NCI-H1105 (cell line): ENCODE results near the gene COBL.
A peak's percentile ranks its signal among the peaks of the same experiment; 100 is the strongest.

ENCODE experiments used
- DNase-seq: peaks from one replicate; lab custom pipeline; 2025; lab: John Stamatoyannopoulos, UW

COBL gene

DNA sequence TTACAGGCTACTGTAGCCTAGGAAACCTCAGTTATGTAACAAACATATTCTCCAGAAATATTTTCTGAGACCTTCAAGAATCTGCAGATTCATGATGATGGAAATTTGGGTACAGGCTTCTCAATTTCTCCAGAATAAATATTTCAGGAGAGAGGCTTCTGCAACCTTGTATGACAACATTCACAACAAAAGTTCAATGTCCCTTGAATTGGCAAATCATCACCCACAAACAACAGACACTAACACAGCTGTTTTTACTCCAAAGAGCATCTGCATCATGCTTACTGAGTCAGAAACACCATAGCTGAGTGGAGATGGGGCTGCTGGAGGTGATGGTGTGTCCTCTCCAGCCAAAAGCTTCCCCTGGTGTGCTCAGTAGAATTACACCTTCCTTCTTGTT, 9.3 kb upstream of the COBL start:
- no peak for DNase-seq

DNA sequence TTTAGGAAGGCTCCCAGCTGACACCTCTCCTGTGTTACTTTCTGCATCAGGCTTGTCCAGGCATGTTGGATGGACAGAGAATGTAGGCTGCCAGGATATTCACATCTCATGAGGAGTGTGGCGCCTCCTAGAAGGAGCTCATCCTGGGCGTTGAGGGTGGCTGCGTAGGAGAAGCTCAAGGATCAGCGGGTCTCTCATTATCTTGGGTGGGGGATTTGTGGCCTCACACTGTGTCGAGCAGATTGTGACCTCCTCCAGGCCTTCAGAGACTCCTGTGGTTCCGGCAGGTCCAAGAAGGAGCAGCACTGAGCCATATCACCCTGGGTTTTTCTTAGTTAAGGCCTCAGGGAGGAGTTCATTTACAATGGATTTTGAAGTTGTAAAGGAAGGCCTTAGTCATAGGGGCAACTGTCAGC, 8.7 kb upstream of the COBL start:
- no peak for DNase-seq

DNA sequence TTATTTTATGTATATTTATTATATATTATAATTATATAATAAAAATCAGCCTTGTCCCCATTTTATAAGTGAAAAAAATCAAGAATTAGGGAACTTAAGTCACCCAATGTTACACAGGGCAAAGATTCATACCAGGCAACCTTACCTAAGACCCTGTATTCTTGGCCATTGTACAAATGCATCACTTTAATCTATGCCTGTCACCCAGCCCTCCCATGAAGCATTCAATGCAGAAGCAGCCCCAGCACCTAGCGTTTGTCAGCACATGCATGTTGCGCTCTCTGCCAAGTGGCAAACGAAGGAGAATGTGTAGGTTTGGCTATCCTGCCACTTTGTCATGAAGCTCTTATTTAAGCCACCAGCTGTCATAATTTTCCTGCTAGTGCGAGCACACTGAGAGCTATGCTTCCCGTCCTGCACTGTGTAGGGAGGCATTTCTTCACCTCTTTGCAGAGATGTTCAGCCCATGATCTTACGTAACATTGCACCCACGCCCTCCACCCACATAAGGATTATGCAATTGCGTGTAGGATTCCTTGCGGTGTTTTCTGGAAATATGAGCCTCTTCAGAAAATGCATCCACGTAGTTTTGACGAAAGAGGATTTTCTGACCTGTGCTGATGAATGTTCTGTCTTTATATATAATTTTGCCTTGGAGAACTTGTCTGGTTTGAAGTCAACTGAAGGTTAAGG, 7.7 kb upstream of the COBL start:
- no peak for DNase-seq

DNA sequence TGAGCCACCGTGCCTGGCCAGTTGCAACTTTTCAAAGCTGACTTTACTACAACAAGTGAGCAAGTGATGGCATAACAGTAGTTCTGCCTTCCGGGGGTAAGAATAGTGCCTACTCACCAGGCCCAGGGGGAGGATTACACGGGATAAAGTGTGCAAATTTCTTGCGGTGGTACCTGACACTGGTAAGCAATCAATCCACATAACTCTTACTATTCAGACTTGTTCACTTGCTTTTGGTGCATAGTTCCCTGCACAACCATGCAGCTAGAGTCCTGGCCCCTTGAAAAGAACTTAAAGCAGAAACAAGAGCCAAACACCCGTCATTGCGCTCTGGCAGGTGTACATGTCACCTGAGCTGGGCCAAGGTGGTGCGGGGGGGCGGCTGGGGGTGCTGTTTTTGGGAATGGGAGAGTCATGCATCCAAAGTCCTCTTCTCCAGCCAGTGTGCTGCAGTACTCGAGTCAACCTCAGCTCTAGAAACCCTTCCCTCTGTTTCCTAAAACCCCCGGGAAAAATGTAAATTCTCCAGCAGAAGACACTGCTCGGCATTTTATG, 5.4 kb upstream of the COBL start:
- DNase-seq = no peak

DNA sequence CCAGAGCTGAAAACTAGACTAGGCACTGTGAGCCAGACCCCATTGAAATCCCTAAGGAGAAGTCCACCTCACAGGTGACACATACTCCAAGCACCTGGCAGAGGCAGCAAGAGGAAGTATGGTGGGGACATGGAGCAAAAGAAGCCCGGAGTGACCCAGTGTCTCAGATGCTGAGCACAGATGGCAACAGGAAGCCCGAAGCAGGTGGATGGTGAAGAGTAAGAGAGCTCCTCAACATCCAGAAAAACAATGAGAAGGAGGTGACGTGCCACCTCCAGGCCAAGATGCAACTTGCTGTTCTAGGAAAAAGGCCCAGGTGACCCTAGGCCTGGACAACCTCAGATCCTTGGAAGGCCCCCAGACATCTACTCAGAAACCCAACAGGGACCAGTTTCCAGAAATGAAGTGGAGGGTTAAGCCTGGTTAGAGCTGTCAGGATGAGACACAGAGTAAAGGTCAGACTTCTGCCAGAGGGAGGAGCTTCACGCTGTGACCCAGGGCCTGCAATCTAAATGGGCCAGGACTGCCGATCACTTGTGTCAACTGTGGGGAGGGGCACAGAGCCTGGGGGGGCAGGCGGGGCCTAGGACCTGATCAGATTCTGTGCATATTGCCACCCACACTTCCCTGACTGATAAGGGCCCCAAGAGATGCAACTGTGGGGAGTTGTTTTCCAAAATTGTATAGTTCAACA, 2.4 kb upstream of the COBL start:
- DNase-seq = no peak

DNA sequence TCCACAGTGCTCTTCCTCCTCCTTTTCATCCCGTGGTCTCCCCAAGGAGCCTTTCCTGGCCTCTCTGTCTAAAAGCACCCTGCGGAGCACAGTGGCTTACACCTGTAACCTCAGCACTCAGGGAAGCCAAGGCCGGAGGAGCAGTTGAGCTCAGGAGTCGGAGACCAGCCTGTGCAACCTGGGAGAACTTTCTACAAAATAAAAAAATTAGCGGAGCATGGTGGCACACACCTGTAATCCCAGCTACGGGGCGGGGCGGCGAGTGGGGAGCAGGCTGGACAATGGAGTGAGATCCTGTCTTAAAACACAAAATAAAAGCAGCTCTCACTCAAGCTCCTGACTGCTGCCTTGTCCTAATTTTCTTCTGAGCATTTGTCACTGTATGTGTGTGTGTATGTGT, 1.4 kb upstream of the COBL start:
- no peak for DNase-seq

DNA sequence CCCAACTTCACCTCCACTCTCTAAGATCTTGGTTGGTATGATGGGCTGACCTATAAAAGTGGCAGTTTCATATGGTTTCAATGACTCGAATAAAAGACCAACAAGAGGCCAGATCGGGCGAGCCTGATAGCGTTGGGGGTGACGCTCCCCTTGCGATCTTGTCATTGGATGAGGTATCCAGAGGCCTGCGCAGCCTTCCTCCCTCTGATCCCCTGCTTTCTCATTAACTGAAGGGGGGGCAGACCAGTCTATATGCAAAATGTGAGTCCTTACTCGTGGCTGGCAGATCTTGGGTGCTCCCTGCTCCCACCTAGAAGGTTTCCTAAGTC, 937 bp upstream of the COBL start:
- no peak for DNase-seq

DNA sequence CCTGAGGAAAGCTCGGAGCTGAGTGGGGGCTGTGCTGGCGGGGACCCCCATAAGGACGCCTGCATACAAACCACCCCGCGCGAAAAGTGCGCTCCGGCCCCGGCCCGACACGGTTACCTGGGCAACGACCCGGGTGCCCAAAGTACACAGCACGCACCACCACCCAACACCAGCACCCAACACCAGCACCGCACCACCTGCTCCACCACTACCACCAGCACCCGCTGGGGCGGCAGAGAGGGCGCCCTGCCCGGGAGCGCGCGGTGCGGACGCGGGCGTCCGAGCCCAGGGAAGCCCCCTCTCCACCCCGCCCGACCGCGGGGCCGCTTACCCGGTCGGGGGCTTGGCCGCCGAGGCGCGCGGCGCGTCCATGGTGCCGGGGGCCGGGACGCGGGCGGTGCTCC, 345 bp downstream of the COBL start:
- peak; percentile 35 for DNase-seq

DNA sequence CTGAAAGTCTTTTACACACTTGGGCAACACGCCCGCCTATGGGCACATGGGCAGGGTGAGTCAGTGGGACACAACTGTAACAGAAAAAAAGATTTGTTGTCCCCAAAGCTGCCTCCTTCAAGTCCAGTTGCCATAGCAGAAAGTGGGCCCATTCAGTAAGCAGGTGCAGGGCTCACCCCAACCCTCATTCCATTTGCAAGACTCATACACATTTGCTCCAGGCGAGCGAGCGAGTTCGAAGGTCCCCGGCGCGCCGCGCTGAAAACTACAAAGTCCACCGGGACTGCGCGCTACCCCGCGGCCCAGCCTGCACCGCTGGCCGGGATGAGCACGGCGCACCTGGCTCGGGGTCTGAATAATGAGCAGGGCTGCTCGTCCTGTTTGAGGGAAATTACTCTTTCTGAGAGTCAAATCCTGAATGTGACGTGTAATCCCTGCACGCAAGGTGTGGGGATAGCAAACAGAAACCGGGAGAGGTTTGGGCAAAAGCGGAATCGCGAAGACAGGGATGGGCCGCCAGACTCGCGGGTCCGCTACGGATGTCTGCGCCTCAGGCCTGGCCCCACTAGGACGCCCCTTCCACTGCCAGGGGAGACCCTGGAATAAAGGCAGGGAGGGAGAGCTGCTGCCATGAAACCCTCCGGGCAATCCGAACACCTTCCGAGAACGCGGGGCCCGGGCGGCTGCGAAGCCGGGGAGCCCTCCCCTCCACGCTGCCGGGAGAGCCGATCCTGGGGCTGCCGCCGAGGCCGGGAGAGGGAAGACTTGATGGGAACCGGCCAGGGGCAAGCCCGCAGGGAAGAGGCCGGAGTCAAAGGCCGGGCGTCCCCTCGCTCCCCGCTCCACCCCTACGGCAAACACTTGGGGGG, 982 bp downstream of the COBL start:
- DNase-seq = peak; percentile 11

DNA sequence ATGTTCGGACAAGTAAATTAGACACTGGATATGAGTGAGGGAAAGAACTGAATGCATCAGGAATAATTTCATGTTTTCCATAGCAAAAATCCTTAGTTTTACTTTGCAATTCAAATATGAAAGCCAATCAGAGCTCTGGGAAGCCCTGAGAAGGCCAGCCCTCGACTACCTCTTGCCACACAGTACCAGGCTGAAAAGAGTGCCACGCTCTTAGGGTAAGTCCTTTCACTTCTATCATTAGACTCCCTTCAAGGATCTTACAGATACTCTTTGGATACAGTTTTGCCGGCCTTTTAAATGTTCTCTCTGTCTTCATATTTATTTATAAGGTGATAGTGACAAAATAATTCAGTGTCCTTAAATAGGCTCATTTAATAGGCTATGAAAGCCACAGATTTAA, 1.9 kb downstream of the COBL start:
- DNase-seq = no peak

DNA sequence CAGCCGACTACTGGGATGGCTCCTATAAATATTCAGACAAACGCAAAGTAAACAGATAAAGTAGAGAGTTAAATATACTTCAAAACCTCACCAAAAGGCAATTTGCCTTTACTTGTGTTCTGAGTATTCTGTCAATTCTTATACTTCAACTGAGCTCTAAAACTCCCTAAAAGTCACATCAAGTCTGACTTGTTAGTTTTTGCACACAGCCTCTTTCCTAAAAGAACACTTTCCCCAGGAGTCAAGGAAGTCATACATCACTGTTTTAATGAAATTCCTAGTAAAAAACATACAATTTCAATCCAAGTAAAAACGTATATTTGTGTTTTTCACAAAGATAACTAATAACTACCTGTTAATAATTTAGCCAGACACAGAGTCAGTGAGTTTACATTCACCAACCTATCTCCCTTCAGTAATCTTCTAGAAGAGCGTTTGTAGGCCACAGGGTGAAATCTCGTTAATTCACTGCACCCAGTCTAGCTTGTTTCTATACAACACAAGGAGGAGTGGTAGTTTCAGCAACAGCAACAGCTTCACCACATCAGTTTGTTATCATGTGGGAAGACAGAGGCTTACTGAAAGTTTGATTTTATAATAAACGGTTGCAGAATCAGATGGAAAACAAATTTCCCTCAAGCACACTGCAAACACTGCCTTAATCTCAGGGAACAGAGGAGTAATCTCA, 2.7 kb downstream of the COBL start:
- DNase-seq = no peak

DNA sequence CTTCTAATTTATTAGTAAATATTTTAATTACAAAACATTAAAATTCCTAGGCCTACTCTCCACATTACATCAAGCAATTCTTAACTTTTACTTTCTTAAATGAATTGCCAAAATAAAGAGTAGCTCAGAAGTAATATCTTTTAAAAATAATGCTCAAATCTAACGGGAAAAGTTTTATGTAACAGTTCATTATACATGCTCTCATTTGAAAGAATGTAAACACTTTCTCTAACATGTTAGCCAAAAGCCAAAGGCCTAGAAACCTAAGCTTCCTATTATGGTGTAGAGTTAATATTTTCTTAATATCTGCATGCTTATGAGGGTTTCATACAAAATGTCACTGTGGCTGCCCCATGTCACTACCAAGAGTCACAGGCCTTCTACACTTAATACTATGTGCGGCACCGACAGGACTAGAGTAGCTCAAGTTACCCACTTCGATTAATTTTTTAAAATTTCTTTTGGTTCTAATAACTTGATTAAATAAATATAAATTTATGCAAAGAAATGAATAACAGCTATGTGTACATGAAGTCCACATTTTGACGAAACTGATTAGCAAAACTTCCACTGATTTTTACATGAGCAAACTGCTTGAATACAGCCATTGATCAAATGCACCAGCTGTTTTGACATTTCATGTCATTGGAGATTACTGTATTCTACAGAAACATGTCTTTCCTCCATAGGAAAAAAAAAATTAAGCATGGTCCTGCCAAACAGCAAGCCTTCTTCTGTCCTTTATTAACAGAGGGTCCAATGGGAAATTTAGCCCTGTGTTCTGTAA, 3.5 kb downstream of the COBL start:
- DNase-seq = no peak

DNA sequence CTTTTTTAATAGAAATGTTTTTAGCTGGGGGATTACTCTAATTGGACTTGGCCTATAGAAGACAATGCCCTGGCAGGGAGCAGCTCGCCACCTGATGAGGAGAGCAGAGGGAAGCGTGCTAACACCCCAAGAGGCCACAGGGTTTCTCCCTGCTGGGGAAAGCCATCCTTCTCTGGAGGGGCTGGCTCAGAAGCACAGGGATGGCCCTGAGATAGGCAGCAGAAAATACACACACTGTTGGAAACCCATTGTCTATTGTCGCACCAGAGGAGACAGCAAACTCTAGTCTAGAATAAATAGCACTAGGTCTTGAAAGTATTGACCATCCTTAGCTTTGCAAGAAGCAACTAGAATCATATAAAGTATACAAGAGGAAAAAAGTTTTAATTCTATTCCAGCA, 5.4 kb downstream of the COBL start:
- DNase-seq = no peak

DNA sequence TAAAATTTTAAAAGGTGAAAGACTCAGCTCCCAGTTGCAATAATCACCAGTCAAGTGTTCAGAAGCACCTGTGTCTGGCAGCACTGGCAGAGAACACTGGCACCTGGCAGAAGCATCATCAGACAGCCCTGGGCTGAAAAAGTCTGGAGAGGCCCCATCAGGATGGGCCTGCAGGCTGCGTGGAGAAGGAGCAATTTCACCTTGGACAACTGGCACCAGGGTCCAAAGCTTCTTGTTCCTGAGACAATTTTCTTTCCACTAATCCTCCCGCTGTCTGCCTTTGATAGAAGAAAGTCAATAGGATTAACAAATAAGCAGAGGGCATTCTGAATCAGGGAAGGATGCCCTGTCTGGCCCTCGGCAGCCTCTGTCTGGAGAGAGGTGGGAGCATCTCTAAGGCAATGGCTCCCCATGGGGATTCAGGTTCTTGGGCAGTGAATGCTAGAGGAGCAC, 6.5 kb downstream of the COBL start:
- DNase-seq = peak; percentile 25

DNA sequence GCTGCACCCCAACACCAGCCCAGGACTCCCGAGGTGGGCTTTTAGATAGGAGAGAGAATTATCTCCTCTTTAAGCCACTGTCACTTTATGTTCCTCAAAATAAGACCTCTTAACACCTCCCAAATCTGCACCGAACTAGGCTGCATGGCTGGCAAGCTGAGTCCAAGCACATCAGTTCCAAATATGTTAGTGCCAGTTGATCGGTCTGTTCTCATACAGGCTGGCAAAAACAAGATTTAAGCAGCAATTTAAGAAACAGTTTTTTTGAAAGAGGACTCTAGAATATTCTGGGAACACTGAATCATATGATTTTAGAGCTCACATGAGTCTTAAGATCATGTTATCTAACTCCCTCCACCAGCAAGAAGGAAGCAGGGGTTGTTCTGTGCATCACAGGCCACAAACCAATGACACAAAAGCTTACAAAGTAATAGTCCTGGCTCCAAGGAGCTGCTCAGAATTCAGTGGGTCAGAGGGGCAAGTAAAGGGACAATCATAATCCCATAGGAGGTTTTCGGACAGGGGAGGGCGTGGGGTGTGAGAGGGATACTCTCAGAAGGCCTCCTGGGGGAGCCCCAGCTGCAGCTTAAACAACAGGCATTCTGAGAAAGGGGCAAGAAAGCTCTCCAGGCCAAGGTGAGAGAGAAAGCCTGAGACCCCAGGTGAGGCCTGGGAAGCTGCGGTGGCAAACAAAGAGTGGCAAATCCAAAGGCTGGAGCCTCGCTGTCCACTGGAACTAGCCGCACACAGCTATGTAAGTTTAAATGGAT, 7.1 kb downstream of the COBL start:
- no peak for DNase-seq

DNA sequence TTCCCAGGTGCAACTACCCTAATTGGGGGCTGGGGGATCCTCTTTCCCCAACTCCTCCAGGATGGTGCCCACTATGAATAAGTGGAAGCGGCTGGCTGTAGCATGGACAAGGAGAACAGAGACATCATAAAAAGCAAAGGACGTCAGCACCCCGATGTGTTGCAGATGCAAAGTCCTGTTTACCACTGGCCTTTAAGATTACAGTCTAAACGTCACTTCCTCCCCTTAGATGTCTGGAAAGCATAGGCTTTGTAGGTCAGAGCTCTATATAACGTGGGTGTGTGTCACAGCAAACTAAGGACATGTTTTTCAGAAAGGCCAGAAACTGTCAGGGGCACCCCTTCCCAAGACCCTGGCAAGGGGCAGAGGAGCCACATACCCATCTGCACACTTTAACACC, 7.9 kb downstream of the COBL start:
- no peak for DNase-seq

DNA sequence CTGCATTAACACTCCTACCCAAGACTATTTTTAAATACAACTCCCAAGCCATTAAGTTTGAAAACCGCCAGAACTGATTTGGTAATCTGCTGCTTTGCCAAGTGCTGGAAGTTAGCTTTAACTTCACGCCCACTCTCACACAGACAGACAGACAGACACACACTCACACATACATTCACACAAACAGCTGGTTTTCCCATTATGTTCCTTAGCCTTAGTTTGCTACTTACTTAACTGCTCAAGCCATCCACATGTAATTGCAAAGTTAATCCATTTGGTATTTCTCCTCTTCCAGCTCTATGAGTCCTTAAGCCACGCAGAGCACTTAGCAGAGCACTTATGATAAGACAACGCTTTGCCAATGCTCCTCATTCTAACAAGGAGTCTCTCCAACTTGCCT, 8.3 kb downstream of the COBL start:
- DNase-seq = no peak

DNA sequence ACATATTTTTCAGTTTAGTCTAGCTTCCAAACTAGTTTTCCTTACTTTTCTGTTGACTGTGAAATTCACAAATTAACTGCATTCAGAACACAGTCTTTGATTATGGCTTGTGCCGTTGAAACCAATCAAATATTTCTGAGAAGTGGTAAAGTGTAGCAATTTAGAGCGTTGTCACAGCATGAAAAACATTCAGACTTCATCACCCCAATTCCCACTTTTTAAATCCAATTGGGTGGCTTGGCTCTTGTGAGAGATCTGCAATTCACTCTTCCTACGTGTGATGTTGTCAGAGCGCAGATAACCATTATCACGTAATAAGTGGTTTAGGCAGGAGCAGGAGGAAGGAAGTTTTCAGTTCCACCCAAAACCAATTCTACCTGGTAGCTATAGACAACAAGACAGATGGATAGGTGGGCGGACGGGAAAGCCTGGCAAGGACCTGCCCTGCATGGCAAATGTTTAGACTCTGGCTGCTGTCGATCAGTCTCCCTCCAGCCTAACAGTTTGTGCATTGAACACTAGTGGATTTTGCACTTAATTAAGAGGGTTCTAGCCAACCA, 8.9 kb downstream of the COBL start:
- DNase-seq = no peak

DNA sequence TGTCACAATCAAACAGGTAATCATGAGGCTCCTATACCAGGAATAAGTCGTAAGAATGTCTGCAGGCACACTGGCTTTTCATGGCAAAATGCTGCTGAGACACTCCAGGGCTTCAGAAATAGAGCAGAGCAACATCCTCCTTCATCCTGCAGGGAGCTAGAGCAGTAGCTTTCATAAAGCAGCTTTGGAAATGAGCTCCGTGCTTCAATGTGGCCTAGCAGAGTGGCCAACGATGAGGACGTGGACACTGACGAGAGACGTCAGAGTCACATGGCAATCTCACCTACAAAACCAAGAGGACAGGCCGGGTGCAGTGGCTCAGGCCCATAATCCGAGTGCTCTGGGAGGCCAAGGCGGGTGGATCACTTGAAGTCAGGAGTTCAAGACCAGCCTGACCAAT, 9.8 kb downstream of the COBL start:
- DNase-seq = no peak

DNA sequence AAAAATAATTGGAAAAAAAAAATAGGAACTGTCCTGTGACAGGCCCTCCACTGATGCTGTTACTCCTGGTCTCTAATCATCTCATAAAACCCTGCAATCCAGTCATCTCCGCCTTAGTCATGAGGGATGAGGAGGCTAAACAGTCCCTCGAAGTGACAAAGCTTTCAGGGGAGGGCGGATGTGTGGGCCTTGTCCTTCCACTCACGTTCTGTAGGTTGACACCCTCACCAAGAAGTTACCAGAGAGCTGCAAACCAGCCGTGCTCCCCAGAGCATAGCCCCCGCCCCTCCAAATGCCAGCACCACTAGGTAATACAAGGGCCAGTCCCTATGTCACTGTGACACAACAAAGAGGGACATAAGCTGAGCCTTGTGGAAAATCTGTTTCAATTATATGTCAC, 11.9 kb downstream of the COBL start:
- DNase-seq = no peak
